ENCODE results near the gene TMEM54.

The TMEM54 gene

GRCh38 chr1:32883338-32884031 is 17.7 kb downstream of the TMEM54 start:
- no peak for TF ChIP-seq CTCF (conservative IDR thresholded peaks at IDR 0.05; ENCODE audit: control insufficient read depth, insufficient read depth, low read depth, low read length)
- no peak overlapping the region for H3K4me3 ChIP-seq (ENCODE audit: control insufficient read depth, low read depth, low read length)
- DNase-seq (ENCODE audit: low read depth) = no peak

- TF ChIP-seq CTCF (conservative IDR thresholded peaks at IDR 0.05; ENCODE audit: control insufficient read depth, insufficient read depth, low read depth, low read length) = no peak
- DNase-seq (ENCODE audit: low read depth) = no peak
- no peak overlapping the region for H3K4me3 ChIP-seq (ENCODE audit: control insufficient read depth, low read depth, low read length)
Measured at GRCh38 chr1:32881871-32882850, 19.0 kb downstream of the TMEM54 start.

GRCh38 chr1:32881291-32881690 is 19.9 kb downstream of the TMEM54 start:
- H3K4me3 ChIP-seq (ENCODE audit: control insufficient read depth, low read depth, low read length) = no peak overlapping the region
- no peak for TF ChIP-seq CTCF (conservative IDR thresholded peaks at IDR 0.05; ENCODE audit: control insufficient read depth, insufficient read depth, low read depth, low read length)
- no peak for DNase-seq (ENCODE audit: low read depth)

GRCh38 chr1:32878637-32879041 is 22.6 kb downstream of the TMEM54 start:
- H3K4me3 ChIP-seq (ENCODE audit: control insufficient read depth, low read depth, low read length) = no peak overlapping the region
- no peak for DNase-seq (ENCODE audit: low read depth)
- no peak for TF ChIP-seq CTCF (conservative IDR thresholded peaks at IDR 0.05; ENCODE audit: control insufficient read depth, insufficient read depth, low read depth, low read length)

- no peak for TF ChIP-seq CTCF (conservative IDR thresholded peaks at IDR 0.05; ENCODE audit: control insufficient read depth, insufficient read depth, low read depth, low read length)
- peak; percentile 36 for DNase-seq (ENCODE audit: low read depth)
- no peak overlapping the region for H3K4me3 ChIP-seq (ENCODE audit: control insufficient read depth, low read depth, low read length)
Measured at GRCh38 chr1:32878183-32878582, 23.0 kb downstream of the TMEM54 start.

GRCh38 chr1:32877211-32878110 is 23.7 kb downstream of the TMEM54 start:
- no peak overlapping the region for H3K4me3 ChIP-seq (ENCODE audit: control insufficient read depth, low read depth, low read length)
- no peak for DNase-seq (ENCODE audit: low read depth)

More at GRCh38 chr1:32877211-32878110, 23.7 kb downstream of the TMEM54 start:
- TF ChIP-seq CTCF (conservative IDR thresholded peaks at IDR 0.05; ENCODE audit: control insufficient read depth, insufficient read depth, low read depth, low read length) = no peak
